GM21367 (cell line): ENCODE data around the gene BTAF1.
A peak's percentile ranks its signal among the peaks of the same experiment; 100 is the strongest.
"Not testable (repeated sequence)": the region's sequence is repeated elsewhere in the genome, so short reads cannot be mapped to it uniquely, and the experiment has no call there.

Experiments used
- ATAC-seq: cut with Tn5 transposase; IDR thresholded peaks from one replicate; pipeline ENCODE4 v1.9.1; 2021; ENCODE audit not compliant: unreplicated experiment

BTAF1 gene

GRCh38 chr10:91923371-91924211 is at the start of gene BTAF1:
Gene BTAF1 (plus strand): TSS chr10:91923770. CDS start chr10:91924077, 307 bp downstream.
- peak; percentile 97 for ATAC-seq

- no peak for ATAC-seq
These were observed 48.4 kb upstream of the BTAF1 start for GRCh38 chr10:91875156-91875555.

- ATAC-seq = no peak
These were observed 47.8 kb upstream of the BTAF1 start for GRCh38 chr10:91875779-91876178.

- no peak for ATAC-seq
These were observed 43.9 kb upstream of the BTAF1 start for GRCh38 chr10:91879515-91880170.

- ATAC-seq = no peak
These were observed 43.3 kb upstream of the BTAF1 start for GRCh38 chr10:91880310-91880709.

GRCh38 chr10:91883549-91884444 is 39.8 kb upstream of the BTAF1 start:
- ATAC-seq = no peak

- ATAC-seq = no peak
These were observed 39.0 kb upstream of the BTAF1 start for GRCh38 chr10:91884536-91884935.

GRCh38 chr10:91885362-91886079 is 38.0 kb upstream of the BTAF1 start:
- no peak for ATAC-seq

GRCh38 chr10:91886954-91887271 is 36.7 kb upstream of the BTAF1 start:
- ATAC-seq = no peak

- no peak for ATAC-seq
These were observed 36.1 kb upstream of the BTAF1 start for GRCh38 chr10:91887272-91888076.

GRCh38 chr10:91891125-91892001 is 32.2 kb upstream of the BTAF1 start:
- ATAC-seq = no peak

GRCh38 chr10:91893051-91893450 is 30.5 kb upstream of the BTAF1 start:
- ATAC-seq = no peak

GRCh38 chr10:91894261-91894685 is 29.3 kb upstream of the BTAF1 start:
- not testable (repeated sequence) for ATAC-seq

- no peak for ATAC-seq
These were observed 27.3 kb upstream of the BTAF1 start for GRCh38 chr10:91896212-91896756.

- no peak for ATAC-seq
These were observed 26.1 kb upstream of the BTAF1 start for GRCh38 chr10:91897421-91897820.

GRCh38 chr10:91901784-91902677 is 21.5 kb upstream of the BTAF1 start:
- no peak for ATAC-seq

- ATAC-seq = no peak
These were observed 16.5 kb upstream of the BTAF1 start for GRCh38 chr10:91907033-91907594.
